ENCODE results near the gene CCDC77.

DNA sequence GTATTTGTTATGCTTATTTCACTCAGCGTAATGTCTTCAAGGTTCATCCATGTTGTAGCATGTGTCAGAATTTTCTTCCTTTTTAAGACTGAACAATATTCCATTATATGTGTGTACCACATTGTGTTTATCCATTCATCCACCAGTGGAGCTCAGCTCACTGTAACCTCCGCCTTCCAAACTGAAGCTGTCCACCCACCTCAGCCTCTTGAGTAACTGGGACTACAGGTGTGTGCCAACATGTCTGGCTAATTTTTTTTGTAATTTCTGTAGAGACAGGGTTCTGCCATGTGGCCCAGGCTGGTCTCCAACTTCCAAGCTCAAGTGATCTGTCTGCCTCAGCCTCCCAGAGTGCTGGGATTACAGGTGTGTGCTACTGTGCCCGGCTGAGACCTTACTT lies 21.1 kb downstream of the CCDC77 start:
- TF ChIP-seq POLR2A (IDR thresholded peaks at IDR 0.05; ENCODE audit: low read depth, low read length) (no peak), TAF1 (IDR thresholded peaks at IDR 0.05; ENCODE audit: borderline replicate concordance, low read depth, low read length) (no peak), POLR2AphosphoS5 (IDR thresholded peaks at IDR 0.05; ENCODE audit: low read depth, low read length) (no peak)

All from GM12892 (cell line).